K562 (cell line): Measurements from ENCODE around the gene SH3D21. TPM values are rescaled to one million over a fixed set of nuclear protein-coding genes. Genes with fewer than 3 reads are reported as not detected.

Source experiments
- CEBPG ChIP-seq, 3 experiments: fragments of 200-800 bp in 1 of 3; sonication (Bioruptor generic) in 1 of 3; sonication (generic) in 1 of 3; formaldehyde crosslinking in 1 of 3; IDR thresholded peaks in 2 of 3; conservative IDR thresholded peaks in 1 of 3; 2 replicates each; pipeline versions ENCODE4 v1.6.1 to v1.8.0; 2016 to 2022; ENCODE audit warnings: missing compliant biosample characterization in 2 of 3, missing genetic modification characterization in 2 of 3, mild to moderate bottlenecking in 1 of 3, missing genetic modification reagents in 1 of 3
- ELF2 ChIP-seq: fragments of 250-450 bp; sonication (Bioruptor Pico); IDR thresholded peaks from 2 replicates; pipeline ENCODE4 v1.5.0; 2021; ENCODE audit warnings: mild to moderate bottlenecking
- EWSR1 ChIP-seq: fragments of 450-650 bp; IDR thresholded peaks from 2 replicates; pipeline ENCODE4 v1.6.1; 2018; ENCODE audit warnings: borderline replicate concordance, mild to moderate bottlenecking, low read depth, moderate library complexity; ENCODE audit not compliant: partially characterized antibody
- GTF2A2 ChIP-seq: IDR thresholded peaks from 2 replicates; pipeline ENCODE4 v1.6.1; 2016; ENCODE audit warnings: mild to moderate bottlenecking, missing genetic modification characterization, missing compliant biosample characterization
- HDAC3 ChIP-seq: fragments of 450-650 bp; IDR thresholded peaks from 2 replicates; pipeline ENCODE4 v1.6.1; 2018; ENCODE audit warnings: borderline replicate concordance, mild to moderate bottlenecking, moderate library complexity; ENCODE audit not compliant: partially characterized antibody
- HDAC6 ChIP-seq: IDR thresholded peaks from 2 replicates; pipeline ENCODE4 v1.6.1; 2012; ENCODE audit warnings: low read depth, mild to moderate bottlenecking, control low read depth, inconsistent platforms, low read length, moderate library complexity
- HDAC8 ChIP-seq: fragments of 450-650 bp; IDR thresholded peaks from 2 replicates; pipeline ENCODE4 v1.6.1; 2016; ENCODE audit warnings: mild to moderate bottlenecking, missing genetic modification characterization, moderate library complexity, missing compliant biosample characterization
- ILF3 ChIP-seq: fragments of 450-650 bp; IDR thresholded peaks from 2 replicates; pipeline ENCODE4 v1.6.1; 2018; ENCODE audit warnings: antibody characterized with exemption, mild to moderate bottlenecking, moderate library complexity, borderline replicate concordance
- KLF1 ChIP-seq: fragments of 450-650 bp; IDR thresholded peaks from 2 replicates; pipeline ENCODE4 v1.6.1; 2016; ENCODE audit warnings: missing genetic modification characterization, missing compliant biosample characterization
- LARP7 ChIP-seq: fragments of 450-650 bp; IDR thresholded peaks from 2 replicates; pipeline ENCODE4 v1.6.1; 2016
- MCM3 ChIP-seq: fragments of 450-650 bp; IDR thresholded peaks from 2 replicates; pipeline ENCODE4 v1.6.1; 2016
- MTA2 ChIP-seq: fragments of 450-650 bp; IDR thresholded peaks from 2 replicates; pipeline ENCODE4 v1.6.1; 2016; ENCODE audit warnings: low read depth
- NBN ChIP-seq: fragments of 450-650 bp; IDR thresholded peaks from 2 replicates; pipeline ENCODE4 v1.6.1; 2016; ENCODE audit warnings: low read depth, mild to moderate bottlenecking
- NR4A1 ChIP-seq, 2 experiments: fragments of 250-450 bp in 1 of 2; fragments of 450-650 bp in 1 of 2; sonication (Bioruptor Pico) in 1 of 2; IDR thresholded peaks; 2 replicates each; pipeline versions ENCODE4 v1.4.0 to v1.6.1; 2016 to 2020; ENCODE audit warnings: mild to moderate bottlenecking in 2 of 2, missing compliant biosample characterization in 1 of 2, missing genetic modification characterization in 1 of 2, moderate library complexity in 1 of 2
- PRMT5 ChIP-seq: sonication (generic); formaldehyde crosslinking; IDR thresholded peaks from 2 replicates; pipeline ENCODE4 v1.5.0; 2020; ENCODE audit warnings: missing genetic modification reagents
- PTRF ChIP-seq: fragments of 450-650 bp; IDR thresholded peaks from 2 replicates; pipeline ENCODE4 v1.6.1; 2016; ENCODE audit warnings: mild to moderate bottlenecking, missing genetic modification characterization, missing compliant biosample characterization
- RHOXF2B ChIP-seq: fragments of 250-450 bp; sonication (Bioruptor Pico); conservative IDR thresholded peaks from 2 replicates; pipeline ENCODE4 v1.5.1; 2021
- YY1 ChIP-seq, 3 experiments: IDR thresholded peaks; 2 replicates each; pipeline ENCODE4 v1.6.1; 2011; ENCODE audit warnings: low read length in 2 of 3, mild to moderate bottlenecking in 2 of 3, moderate library complexity in 2 of 3, borderline replicate concordance in 1 of 3, control low read depth in 1 of 3, low read depth in 1 of 3; ENCODE audit not compliant: insufficient read depth in 3 of 3, insufficient replicate concordance in 2 of 3, control insufficient read depth in 1 of 3, insufficient read length in 1 of 3; ENCODE audit errors: extremely low read depth in 1 of 3
- ZNF41 ChIP-seq: fragments of 250-450 bp; sonication (Bioruptor Pico); conservative IDR thresholded peaks from 2 replicates; pipeline ENCODE4 v1.4.0; 2020; ENCODE audit warnings: mild to moderate bottlenecking
- polyA plus RNA-seq, 8 experiments: library from polyadenylated mRNA; depleted of rRNA in 4 of 8; stranded (reverse) in 5 of 8; unstranded in 3 of 8; fragments of >200 nt; fragmentation: Nextera tagmentation in 2 of 8; fragmentation: Illumina TruSeq in 1 of 8; extraction: Ambion mirVana in 2 of 8; extraction: Trizol in 1 of 8; gene quantifications; 2 replicates each; pipeline versions ENCODE4 v1.2.1 to v1.2.3, GENCODE V29; 2011 to 2014; ENCODE audit warnings: inconsistent platforms in 1 of 8, missing spikeins in 1 of 8
- total RNA-seq, 7 experiments: library from RNA; depleted of rRNA in 6 of 7; stranded (reverse); fragments of >200 nt in 6 of 7; fragmentation: Illumina TruSeq in 2 of 7; extraction: Trizol in 2 of 7; gene quantifications; 2 replicates each; pipeline versions ENCODE4 v1.2.1 to v1.2.3, GENCODE V29; 2011 to 2021; ENCODE audit warnings: low replicate concordance in 1 of 7
- TF ChIP-seq, protein P1 (sequence below): fragments of 250-450 bp; sonication (Bioruptor Pico); IDR thresholded peaks from 2 replicates; pipeline ENCODE4 v1.8.0; 2021; ENCODE audit warnings: borderline replicate concordance, mild to moderate bottlenecking, moderate library complexity; ENCODE audit not compliant: poor library complexity, severe bottlenecking
- TF ChIP-seq, protein P2 (sequence below): fragments of 250-450 bp; sonication (Bioruptor Pico); IDR thresholded peaks from 2 replicates; pipeline ENCODE4 v1.5.1; 2021; ENCODE audit warnings: mild to moderate bottlenecking
- TF ChIP-seq, protein P3 (sequence below): fragments of 450-650 bp; IDR thresholded peaks from 2 replicates; pipeline ENCODE4 v1.6.1; 2017; ENCODE audit warnings: mild to moderate bottlenecking, moderate library complexity
- TF ChIP-seq, protein P4 (sequence below), 3 experiments: IDR thresholded peaks in 2 of 3; conservative IDR thresholded peaks in 1 of 3; 2 replicates each; pipeline ENCODE4 v1.5.1; 2011 to 2012; ENCODE audit warnings: low read length in 3 of 3, mild to moderate bottlenecking in 3 of 3, control low read depth in 2 of 3, improper control_type of control experiment in 1 of 3, inconsistent platforms in 1 of 3, low read depth in 1 of 3, mixed read lengths in 1 of 3, moderate library complexity in 1 of 3; ENCODE audit not compliant: insufficient read depth in 2 of 3

Gene SH3D21
- total and polyA plus RNA-seq, 9 of the 15 experiments (the other 6 are each of a cell fraction or from before 2014, with no cell fraction given): 0.01 to 4.7 (median 1.8) TPM

DNA sequence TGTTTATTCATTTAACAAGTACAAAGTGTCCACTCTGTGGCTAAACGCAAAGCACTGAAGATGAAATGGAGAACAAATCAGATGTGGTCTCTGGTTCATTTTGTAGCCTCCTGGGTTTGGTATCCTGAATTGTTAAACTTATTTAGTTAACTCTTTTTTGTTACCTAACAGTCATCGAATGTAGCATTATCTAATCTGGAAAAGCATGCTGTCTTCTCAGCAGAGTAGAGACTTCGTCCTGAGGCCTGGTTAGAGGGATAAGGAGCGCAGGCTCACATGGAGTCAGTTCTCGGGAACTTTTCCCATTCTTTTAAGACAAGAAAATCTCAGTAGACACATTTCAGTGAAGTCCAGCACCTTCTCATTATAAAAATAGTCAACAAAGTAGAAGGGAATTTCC, 33.1 kb upstream of the SH3D21 start (continued):
- TF ChIP-seq, protein P1, sequence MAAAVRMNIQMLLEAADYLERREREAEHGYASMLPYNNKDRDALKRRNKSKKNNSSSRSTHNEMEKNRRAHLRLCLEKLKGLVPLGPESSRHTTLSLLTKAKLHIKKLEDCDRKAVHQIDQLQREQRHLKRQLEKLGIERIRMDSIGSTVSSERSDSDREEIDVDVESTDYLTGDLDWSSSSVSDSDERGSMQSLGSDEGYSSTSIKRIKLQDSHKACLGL (CRISPR knock-in tag): no peak
- TF ChIP-seq EWSR1 (no peak), PTRF (tag) (no peak), GTF2A2 (no peak), CEBPG (CRISPR knock-in tag; IDR thresholded peaks at IDR 0.05) (no peak), CEBPG (tag; conservative IDR thresholded peaks at IDR 0.05 in 1 of 2, IDR thresholded peaks at IDR 0.05 in 1 of 2) (no peak), ELF2 (CRISPR knock-in tag) (no peak), KLF1 (no peak), LARP7 (no peak), PRMT5 (CRISPR knock-in tag) (no peak), HDAC3 (peak; percentile 58), YY1 (IDR thresholded peaks at IDR 0.05; ENCODE audit: borderline replicate concordance in 1 of 3, control insufficient read depth in 1 of 3, extremely low read depth in 1 of 3, insufficient read depth in 3 of 3, insufficient read length in 1 of 3, insufficient replicate concordance in 2 of 3, low read depth in 1 of 3, low read length in 2 of 3) (no peak), HDAC8 (tag) (no peak), MTA2 (peak; percentile 86), HDAC6 (no peak), MCM3 (no peak), NBN (no peak), NR4A1 (CRISPR knock-in tag; IDR thresholded peaks at IDR 0.05) (no peak), NR4A1 (tag; IDR thresholded peaks at IDR 0.05) (0 out of 2 replicates have a peak, but pooled peaks have one; percentile 45), ILF3 (0 out of 2 replicates have a peak, but pooled peaks have one; percentile 45), ZNF41 (CRISPR knock-in tag) (no peak), RHOXF2B (CRISPR knock-in tag) (no peak)
- TF ChIP-seq, protein P2, sequence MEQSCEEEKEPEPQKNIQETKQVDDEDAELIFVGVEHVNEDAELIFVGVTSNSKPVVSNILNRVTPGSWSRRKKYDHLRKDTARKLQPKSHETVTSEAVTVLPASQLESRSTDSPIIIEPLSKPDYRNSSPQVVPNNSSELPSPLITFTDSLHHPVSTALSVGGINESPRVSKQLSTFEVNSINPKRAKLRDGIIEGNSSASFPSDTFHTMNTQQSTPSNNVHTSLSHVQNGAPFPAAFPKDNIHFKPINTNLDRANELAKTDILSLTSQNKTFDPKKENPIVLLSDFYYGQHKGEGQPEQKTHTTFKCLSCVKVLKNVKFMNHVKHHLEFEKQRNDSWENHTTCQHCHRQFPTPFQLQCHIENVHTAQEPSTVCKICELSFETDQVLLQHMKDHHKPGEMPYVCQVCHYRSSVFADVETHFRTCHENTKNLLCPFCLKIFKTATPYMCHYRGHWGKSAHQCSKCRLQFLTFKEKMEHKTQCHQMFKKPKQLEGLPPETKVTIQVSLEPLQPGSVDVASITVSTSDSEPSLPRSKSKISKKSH: no peak
- TF ChIP-seq, protein P3, sequence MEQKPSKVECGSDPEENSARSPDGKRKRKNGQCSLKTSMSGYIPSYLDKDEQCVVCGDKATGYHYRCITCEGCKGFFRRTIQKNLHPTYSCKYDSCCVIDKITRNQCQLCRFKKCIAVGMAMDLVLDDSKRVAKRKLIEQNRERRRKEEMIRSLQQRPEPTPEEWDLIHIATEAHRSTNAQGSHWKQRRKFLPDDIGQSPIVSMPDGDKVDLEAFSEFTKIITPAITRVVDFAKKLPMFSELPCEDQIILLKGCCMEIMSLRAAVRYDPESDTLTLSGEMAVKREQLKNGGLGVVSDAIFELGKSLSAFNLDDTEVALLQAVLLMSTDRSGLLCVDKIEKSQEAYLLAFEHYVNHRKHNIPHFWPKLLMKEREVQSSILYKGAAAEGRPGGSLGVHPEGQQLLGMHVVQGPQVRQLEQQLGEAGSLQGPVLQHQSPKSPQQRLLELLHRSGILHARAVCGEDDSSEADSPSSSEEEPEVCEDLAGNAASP: no peak
- TF ChIP-seq, protein P4, sequence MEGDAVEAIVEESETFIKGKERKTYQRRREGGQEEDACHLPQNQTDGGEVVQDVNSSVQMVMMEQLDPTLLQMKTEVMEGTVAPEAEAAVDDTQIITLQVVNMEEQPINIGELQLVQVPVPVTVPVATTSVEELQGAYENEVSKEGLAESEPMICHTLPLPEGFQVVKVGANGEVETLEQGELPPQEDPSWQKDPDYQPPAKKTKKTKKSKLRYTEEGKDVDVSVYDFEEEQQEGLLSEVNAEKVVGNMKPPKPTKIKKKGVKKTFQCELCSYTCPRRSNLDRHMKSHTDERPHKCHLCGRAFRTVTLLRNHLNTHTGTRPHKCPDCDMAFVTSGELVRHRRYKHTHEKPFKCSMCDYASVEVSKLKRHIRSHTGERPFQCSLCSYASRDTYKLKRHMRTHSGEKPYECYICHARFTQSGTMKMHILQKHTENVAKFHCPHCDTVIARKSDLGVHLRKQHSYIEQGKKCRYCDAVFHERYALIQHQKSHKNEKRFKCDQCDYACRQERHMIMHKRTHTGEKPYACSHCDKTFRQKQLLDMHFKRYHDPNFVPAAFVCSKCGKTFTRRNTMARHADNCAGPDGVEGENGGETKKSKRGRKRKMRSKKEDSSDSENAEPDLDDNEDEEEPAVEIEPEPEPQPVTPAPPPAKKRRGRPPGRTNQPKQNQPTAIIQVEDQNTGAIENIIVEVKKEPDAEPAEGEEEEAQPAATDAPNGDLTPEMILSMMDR (IDR thresholded peaks at IDR 0.05 in 2 of 3, conservative IDR thresholded peaks at IDR 0.05 in 1 of 3; ENCODE audit: insufficient read depth in 2 of 3, low read depth in 1 of 3, low read length in 3 of 3): no peak
